ENCODE measurements around the gene PHC2.

The PHC2 gene

DNA sequence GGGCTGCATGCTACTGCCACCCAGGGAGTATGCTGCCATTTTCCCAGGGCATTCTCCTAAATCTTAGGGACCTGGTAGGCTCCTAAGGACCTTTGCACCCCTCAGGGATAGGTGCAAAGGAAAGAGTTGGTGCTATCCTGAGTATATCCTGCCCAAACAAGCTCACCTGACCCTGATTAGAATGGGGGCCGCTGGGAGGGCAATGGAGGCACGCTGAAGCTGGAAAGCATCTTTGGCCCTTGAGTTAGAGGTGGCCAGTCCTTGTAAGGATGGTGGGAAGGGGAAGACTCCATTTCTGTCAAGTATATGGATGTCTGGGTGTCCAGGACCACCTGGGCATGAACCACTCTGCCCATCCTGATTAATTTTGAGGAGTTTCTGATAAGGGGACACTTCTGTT is 61.1 kb downstream of the PHC2 start:
- DNase-seq (ENCODE audit: low read depth): no peak

- DNase-seq (ENCODE audit: low read depth): no peak
These were observed 61.8 kb downstream of the PHC2 start for GRCh38 chr1:33369081-33369480.

GRCh38 chr1:33368431-33368830 is 62.5 kb downstream of the PHC2 start:
- DNase-seq (ENCODE audit: low read depth): no peak

GRCh38 chr1:33367485-33368405 is 63.1 kb downstream of the PHC2 start:
- peak; percentile 78 for DNase-seq (ENCODE audit: low read depth)

DNA sequence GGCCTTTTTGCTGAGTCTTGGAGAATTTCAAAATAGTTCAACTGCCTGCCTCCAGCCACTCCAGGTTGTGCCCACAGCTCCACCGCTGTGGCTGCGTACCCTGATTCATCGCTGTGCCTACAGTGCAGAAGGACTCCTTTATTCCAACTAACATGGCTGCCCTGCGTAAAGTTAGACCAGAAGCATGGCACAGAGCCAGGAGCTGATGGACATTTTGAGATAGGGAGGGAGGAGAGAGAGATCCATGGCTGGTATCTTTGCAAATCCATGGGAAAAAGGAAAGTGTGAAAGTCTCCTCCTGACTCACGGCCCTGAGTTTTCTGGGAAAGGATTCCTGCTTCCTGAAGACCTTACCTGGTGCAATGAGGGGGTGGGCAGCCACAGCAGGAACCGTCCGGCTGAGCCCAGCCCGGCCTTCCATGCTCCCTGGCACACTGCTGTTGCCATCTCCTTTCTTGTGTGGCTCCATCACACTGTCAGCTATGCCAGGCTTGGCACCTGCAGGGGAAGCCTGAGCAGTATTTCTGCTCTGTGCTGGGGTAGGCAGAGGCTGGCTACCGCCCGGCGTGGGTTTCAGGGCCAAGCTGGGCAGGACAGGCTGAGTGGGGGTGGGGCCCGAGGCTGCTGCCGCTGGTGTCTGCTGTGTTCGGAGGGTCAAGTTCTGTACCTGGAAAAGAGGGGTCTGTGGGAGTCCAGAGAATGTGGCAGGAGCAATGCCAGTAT is 64.0 kb downstream of the PHC2 start:
- no peak for DNase-seq (ENCODE audit: low read depth)

DNA sequence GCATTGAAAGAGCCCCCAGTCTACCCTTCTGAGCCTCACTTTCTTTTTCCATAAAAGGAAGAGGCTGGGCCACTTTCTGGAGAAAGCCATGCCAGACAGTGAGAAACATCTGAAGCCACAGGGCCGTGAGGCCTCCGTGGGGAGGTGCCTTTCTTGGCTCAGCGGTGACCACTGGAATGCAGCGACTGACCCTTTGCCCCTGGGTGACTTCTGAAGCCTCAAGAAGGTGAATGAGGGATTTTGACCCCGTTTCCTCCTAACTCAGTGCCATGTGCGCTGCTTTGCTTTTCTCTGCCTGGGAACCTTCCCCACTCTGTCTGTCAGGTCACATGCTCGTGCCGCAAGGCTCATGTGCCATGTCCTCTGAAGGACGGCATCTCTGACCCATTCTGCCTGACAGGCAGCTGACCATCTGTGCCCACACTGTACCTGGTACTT is 65.3 kb downstream of the PHC2 start:
- DNase-seq (ENCODE audit: low read depth): no peak

GRCh38 chr1:33364565-33364918 is 66.4 kb downstream of the PHC2 start:
- no peak for DNase-seq (ENCODE audit: low read depth)

GRCh38 chr1:33363470-33363861 is 67.4 kb downstream of the PHC2 start:
- no peak for DNase-seq (ENCODE audit: low read depth)

- DNase-seq (ENCODE audit: low read depth): no peak
These were observed 67.9 kb downstream of the PHC2 start for GRCh38 chr1:33363021-33363420.

DNA sequence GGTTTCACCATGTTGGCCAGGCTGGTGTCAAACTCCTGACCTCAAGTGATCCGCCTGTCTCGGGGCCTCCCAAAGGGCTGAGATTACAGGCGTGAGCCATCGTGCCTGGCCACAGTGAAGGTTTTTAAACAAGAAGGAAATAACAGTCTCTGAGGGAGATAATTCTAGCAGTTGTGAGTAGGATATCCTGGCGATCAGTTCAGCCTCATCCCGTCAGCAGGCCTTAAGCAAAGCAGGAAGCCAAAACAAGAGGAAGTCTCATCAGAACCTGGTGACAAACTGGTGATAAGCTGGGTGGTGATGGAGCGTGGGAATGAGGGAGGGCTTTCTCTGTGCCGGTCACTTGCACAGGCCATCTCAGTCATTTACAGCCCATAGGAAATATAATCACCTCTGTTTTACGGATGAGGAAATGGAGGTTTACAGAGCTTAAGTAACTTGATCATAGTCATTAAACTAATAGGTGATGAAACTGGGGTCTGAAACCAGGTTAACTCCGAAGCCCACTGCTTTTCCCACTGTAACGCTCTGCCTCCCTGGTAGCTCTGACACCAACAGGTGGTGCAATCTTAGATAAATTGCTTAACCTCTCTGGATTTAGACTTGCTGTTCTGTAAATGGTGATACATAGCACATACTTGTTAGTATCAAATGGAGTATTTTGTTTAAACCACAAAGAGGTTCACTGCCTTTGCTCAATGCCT is 69.2 kb downstream of the PHC2 start:
- DNase-seq (ENCODE audit: low read depth): no peak

DNA sequence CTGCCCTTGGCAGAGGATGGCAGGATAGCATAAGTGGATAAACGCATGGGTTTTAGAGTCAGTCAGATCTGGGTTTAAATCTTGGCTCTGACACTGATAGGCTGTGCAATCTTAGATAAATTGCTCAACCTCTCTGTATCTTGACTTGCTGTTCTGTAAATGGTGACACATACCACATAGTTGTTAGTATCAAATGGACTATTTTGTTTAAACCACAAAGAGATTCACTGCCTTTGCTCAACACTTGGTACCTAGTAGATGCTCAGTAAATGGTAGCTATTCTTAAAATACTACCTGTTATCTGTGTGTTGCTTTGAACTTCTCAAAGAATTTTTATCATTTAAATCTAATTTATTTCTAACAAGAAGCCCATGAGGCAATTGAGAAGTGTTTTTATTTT is 70.5 kb downstream of the PHC2 start:
- no peak for DNase-seq (ENCODE audit: low read depth)

- no peak for DNase-seq (ENCODE audit: low read depth)
These were observed 71.0 kb downstream of the PHC2 start for GRCh38 chr1:33359931-33360330.

DNA sequence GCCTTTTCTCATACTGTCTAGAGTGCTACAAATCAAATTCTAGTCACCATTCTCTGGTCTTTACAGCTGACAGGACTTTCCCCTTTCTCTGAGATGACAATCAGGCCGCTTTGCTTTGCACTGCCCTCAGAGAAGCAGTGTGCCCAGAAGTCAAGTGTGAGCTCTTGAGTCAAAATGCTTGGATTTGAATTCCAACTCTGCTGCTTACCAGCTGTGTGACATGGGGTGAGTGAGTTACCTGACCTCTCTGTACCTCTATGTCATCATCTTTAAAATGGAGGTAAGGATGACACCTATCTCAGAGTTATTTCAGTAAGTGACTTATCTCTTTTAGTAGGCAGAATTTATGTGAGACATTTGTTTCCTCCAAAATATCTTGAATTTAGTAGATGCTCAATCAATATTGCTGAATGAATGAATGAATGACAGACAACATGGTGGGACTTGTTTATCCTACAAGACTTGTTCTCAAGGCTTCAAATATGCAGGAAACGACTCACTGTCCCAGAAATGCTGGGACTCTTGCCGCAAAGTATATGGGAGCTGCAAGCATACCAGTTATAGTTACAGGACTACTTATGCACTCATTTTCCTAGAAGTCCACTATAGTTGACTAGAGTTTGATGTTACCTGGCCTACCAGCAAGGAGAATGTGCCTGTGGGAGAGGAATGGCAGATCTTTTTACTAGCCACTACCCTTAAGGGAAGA is 71.9 kb downstream of the PHC2 start:
- no peak for DNase-seq (ENCODE audit: low read depth)

DNA sequence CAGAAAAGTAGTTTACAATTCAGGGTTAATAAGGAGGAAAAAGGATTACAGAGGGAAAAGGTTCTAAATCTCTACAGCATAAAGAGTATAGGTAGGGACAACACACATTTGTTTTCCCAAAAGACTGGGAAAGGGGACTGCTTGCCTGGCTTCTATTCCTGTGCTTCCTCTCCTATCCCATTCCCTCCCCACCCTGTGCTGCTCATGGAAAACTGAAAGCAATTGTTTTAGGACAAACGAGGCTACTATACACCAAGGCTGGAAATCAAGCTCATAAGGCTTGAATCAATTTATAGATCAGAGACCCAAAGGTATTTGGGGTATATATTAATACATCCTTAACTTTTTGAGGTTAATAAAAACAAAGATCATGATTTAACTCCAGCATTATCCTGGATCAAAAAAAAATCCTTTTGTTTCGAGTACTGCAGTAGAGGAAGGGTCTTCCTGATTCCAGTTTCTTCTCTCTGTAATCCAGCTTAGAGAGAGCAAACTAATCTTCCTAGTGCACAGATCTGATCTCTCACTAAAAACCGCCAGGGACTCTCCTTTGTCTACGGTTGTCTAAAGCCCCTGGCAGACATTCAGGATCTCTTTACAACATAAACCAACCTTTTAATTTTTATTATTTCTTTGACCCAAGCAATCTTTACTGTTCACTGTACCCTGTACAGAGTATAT is 72.6 kb downstream of the PHC2 start:
- DNase-seq (ENCODE audit: low read depth): no peak

GRCh38 chr1:33357099-33357498 is 73.8 kb downstream of the PHC2 start:
- no peak for DNase-seq (ENCODE audit: low read depth)

GRCh38 chr1:33354707-33355316 is 76.1 kb downstream of the PHC2 start:
- no peak for DNase-seq (ENCODE audit: low read depth)

GRCh38 chr1:33353531-33353930 is 77.4 kb downstream of the PHC2 start:
- DNase-seq (ENCODE audit: low read depth): no peak

GRCh38 chr1:33351281-33351660 is 79.6 kb downstream of the PHC2 start:
- no peak for DNase-seq (ENCODE audit: low read depth)

- no peak for DNase-seq (ENCODE audit: low read depth)
These were observed 80.1 kb downstream of the PHC2 start for GRCh38 chr1:33350611-33351280.

GRCh38 chr1:33349778-33350610 is 80.9 kb downstream of the PHC2 start:
- peak; percentile 48 for DNase-seq (ENCODE audit: low read depth)
